Right lobe of liver (tissue), 6 donors: ENCODE measurements around the gene ST7. TPM values are rescaled to one million over a fixed set of nuclear protein-coding genes. Genes with fewer than 3 reads are reported as not detected.

Source experiments
- ATAC-seq, 4 donors: fragments of 200-7000 bp; cut with Tn5 transposase; one replicate each; pipeline ENCODE4 v1.9.1; 2020; ENCODE audit warnings: mild to moderate bottlenecking in 4 of 4, moderate library complexity in 4 of 4
- DNase-seq, 3 donors: peaks; one replicate each; pipeline ENCODE4 v3.0.0-alpha.2; 2020
- H3K27ac ChIP-seq, 3 donors: fragments of 200-600 bp; one replicate each; pipeline ENCODE4 v1.8.0; 2022
- H3K27me3 ChIP-seq, 2 donors: fragments of 200-600 bp; one replicate each; pipeline ENCODE4 v1.8.0; 2022
- H3K36me3 ChIP-seq, 4 donors: fragments of 200-600 bp; sonication (generic) in 1 of 4; one replicate each; pipeline versions ENCODE4 v1.5.1 to v1.8.0; 2017 to 2022; ENCODE audit warnings: control low read depth in 1 of 4
- H3K4me1 ChIP-seq, 4 donors: fragments of 200-600 bp; sonication (generic) in 1 of 4; one replicate each; pipeline versions ENCODE4 v1.5.1 to v1.8.0; 2017 to 2022; ENCODE audit warnings: control low read depth in 1 of 4
- H3K4me3 ChIP-seq, 3 donors: fragments of 200-600 bp; one replicate each; pipeline ENCODE4 v1.8.0; 2022
- H3K9me3 ChIP-seq, 4 donors: fragments of 200-600 bp; sonication (generic) in 1 of 4; one replicate each; pipeline versions ENCODE4 v1.5.1 to v1.8.0; 2017 to 2022; ENCODE audit warnings: control low read depth in 1 of 4
- POLR2A ChIP-seq: fragments of 450-650 bp; IDR thresholded peaks from one replicate; pipeline ENCODE4 v1.6.1; 2017; ENCODE audit warnings: antibody characterized with exemption, mild to moderate bottlenecking
- WGBS: methylation state at CpG from one replicate; pipeline ENCODE4 v1.1.6; 2018; ENCODE audit warnings: low coverage, low lambda C conversion rate; ENCODE audit not compliant: insufficient coverage; ENCODE audit errors: missing lambda C conversion rate; 5-methylcytosine and 5-hydroxymethylcytosine counted together
- intact Hi-C, 2 donors: fragments of 100-400 bp; cut with DNase I; formaldehyde crosslinking; loops; one replicate each; pipeline versions ENCODE4 v1.11.2 to v1.14.1; 2022
- total RNA-seq, 6 experiments: library from RNA; depleted of rRNA in 2 of 6; stranded (reverse); fragments of >200 nt in 2 of 6; fragmentation: NEBNext Ultra II Directional in 3 of 6; extraction: Animal tissue kit (Norgen Biotek cat#: 25700) in 3 of 6; gene quantifications; one replicate each; pipeline versions ENCODE4 v1.1.0 to v1.2.4, GENCODE V29; 2016 to 2023
- TF ChIP-seq, protein P1 (sequence below), 4 donors: fragments of 200-600 bp in 3 of 4; fragments of 450-650 bp in 1 of 4; IDR thresholded peaks; one replicate each; pipeline versions ENCODE4 v1.5.1 to v1.8.0; 2016 to 2022; ENCODE audit warnings: antibody characterized with exemption in 4 of 4, mild to moderate bottlenecking in 2 of 4
- donor health status: DM: no; HTN: yes; CAD: no.
- donor health status: DM: no; HTN: no; CAD: no.
- donor health status: DM: no; HTN: no; CAD: no.
- donor health status: DM: no; HTN: yes; CAD: no.
- donor health status: DM: no; HTN: yes; CAD: no.

The ST7 gene
- total RNA-seq, 6 experiments from 2014 or later: 17.4 to 29.9 (median 22.4) TPM

DNA sequence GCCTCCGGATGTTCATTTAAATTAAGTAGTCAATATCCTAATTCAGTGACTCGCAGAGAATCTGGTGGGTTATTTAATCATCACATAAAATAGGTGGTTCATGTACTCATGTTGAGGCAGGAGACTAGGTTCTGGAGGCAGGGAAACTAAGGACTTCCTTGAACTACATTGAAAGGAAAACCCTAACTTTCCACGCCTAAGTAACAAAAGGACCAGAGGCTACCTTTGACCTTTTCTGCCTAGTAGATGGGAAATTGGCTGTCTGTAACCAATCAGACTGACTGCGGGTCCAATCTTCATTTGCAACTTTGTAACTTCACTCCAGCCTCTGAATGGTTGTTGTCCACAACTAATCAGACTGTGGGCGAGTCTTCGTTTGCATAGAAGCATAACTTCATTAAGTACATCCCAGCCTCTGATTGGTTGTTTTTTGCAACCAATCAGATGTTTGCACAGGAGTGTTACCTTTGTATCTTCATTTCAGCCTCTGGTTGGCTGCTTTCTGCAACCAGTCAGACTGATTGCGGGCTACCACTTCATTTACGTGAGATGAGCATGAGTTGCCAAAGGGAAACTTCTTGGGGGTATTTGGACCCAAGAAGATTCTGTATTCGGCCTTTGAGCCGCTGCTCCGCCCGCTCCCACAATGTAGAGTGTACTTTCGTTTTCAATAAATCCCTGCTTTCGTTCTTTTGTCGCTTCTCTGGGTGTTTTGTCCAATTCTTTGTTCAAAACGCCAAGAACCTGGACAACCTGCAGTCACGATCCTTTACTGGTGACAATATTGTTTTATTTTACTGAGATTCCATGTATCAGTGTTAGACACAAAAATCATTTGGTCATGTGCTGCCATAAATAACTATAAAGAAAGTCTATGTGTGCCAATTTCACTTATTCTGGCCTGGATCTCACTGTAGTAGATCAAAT, 1.7 kb upstream of the ST7 start:
- no peaks in the 10 kb centered on the region for H3K9me3 ChIP-seq
- WGBS: 98% methylated on average over 17 of the region's 17 CpGs
- intact Hi-C loops: no loop called here
- peaks cover 0 to 27% (median 2%) of the 10 kb centered on the region in 4 donors for H3K4me1 ChIP-seq
- no peak overlapping the region for H3K27ac ChIP-seq
- no peaks in the 10 kb centered on the region for H3K36me3 ChIP-seq
- H3K27me3 ChIP-seq: no peaks in the 10 kb centered on the region
- DNase-seq (no peak), ATAC-seq (no peak)
- no peak overlapping the region for H3K4me3 ChIP-seq
- no peak for TF ChIP-seq POLR2A
- TF ChIP-seq, protein P1, sequence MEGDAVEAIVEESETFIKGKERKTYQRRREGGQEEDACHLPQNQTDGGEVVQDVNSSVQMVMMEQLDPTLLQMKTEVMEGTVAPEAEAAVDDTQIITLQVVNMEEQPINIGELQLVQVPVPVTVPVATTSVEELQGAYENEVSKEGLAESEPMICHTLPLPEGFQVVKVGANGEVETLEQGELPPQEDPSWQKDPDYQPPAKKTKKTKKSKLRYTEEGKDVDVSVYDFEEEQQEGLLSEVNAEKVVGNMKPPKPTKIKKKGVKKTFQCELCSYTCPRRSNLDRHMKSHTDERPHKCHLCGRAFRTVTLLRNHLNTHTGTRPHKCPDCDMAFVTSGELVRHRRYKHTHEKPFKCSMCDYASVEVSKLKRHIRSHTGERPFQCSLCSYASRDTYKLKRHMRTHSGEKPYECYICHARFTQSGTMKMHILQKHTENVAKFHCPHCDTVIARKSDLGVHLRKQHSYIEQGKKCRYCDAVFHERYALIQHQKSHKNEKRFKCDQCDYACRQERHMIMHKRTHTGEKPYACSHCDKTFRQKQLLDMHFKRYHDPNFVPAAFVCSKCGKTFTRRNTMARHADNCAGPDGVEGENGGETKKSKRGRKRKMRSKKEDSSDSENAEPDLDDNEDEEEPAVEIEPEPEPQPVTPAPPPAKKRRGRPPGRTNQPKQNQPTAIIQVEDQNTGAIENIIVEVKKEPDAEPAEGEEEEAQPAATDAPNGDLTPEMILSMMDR (IDR thresholded peaks at IDR 0.05): no peak

DNA sequence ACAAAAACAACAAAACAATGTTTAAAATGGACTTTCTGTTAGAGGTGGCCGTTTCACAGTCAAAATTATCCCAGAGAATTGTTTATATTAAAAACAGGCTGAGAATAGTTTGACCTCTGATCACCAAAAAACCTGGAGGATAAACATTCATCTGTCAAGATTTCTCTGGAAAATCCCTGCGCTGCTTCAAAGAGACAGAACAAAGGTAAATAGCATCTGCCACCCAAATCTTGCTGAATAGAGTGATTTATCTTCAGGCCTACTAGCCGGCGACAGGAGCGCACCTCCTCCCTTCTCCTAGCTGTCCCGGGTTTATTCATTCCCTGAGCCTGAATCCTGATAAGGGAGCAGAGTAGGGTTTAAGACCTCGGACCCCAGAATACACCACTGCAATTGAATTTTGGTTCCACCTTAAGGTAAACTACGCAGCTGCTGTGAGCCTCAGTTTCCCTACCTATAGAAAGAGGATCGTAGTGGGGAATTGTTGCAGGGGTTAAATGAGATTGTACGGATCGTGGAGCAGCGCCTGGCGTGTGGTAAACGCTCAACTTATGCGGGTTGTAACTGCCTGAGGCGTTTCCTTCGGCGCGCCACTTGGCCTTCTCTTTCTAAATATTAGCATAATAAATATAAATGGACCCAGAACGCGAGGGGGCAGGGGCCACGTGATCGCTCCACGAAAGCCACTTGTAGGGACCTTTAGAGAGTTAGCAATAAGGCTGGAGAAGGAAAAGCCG, 498 bp upstream of the ST7 start:
- peak; percentile 18 to 66 (median 28) for ATAC-seq
- WGBS: 5% methylated on average over 22 of the region's 25 CpGs

DNA sequence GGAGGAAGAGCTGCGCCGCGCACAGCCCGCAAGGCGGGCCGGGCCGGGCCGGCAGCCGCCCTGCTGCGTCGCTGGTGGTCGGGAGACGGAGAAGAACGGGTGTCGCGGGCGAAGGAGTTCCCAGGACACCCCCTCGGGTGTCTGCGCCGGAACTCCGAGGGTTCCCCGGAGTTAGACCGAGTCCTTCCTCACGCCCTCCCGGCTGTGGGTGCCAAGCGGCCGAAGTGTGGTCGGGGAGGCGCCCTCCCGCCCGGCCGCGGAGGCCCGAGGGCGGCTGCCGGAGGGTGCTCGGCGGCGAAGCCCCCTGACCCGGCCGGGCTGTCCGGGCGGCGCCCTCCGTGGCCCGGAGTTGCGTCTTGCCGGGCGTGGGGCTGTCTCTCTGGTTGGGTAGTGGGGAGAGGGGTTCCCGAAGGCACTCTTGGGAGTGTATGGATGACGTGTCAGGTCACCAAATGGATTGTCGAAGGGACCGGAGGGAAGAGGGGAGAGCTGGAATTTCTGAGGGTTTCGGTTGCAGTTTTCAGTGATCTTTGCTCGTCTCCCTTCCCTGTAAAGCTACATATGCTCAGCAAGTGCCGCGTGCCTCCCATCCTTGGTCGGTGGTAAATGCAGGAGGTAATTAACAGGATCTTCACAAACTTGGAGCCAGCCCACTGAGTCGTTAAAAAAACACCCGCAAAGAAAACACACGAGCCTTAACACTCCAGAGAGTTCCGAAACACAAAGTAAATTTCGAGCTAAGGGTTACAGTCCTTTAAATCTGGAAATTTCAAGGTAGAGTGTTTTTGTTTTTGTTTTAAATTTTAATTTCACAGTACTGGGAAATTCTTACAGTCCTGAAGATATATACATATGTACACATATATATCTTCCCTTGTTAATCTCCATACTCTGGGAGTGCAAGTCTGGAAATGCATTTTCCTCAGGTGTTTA, 871 bp downstream of the ST7 start:
- intact Hi-C loops: no loop called here
- no peaks in the 10 kb centered on the region for H3K36me3 ChIP-seq
- peaks cover 0 to 33% (median 5%) of the 10 kb centered on the region in 4 donors for H3K4me1 ChIP-seq
- WGBS: 1% methylated on average over 18 of the region's 63 CpGs
- H3K9me3 ChIP-seq: no peaks in the 10 kb centered on the region
- peak overlapping the region; percentile 71 to 83 (median 76) for H3K4me3 ChIP-seq
- ATAC-seq (peak; percentile 57 to 66 (median 62)), DNase-seq (peak in 2 of 3 donors; percentile 51 to 65)
- H3K27me3 ChIP-seq: no peaks in the 10 kb centered on the region
- peak overlapping the region; percentile 98 for H3K27ac ChIP-seq
- TF ChIP-seq, protein P1 (IDR thresholded peaks at IDR 0.05): no peak
- peak; percentile 79 for TF ChIP-seq POLR2A

More for the DNA sequence above, 498 bp upstream of the ST7 start:
- Histone ChIP-seq H3K27me3 (no peaks in the 10 kb centered on the region), H3K4me3 (peak overlapping the region; percentile 71 to 83 (median 76)), H3K27ac (peak overlapping the region; percentile 98), H3K9me3 (no peaks in the 10 kb centered on the region), H3K4me1 (peaks cover 0 to 33% (median 5%) of the 10 kb centered on the region in 4 donors), H3K36me3 (no peaks in the 10 kb centered on the region)
- intact Hi-C loops: no loop called here
- peak; percentile 70 to 84 (median 83) for DNase-seq
- no peak for TF ChIP-seq POLR2A
- TF ChIP-seq, protein P1 (IDR thresholded peaks at IDR 0.05): no peak

DNA sequence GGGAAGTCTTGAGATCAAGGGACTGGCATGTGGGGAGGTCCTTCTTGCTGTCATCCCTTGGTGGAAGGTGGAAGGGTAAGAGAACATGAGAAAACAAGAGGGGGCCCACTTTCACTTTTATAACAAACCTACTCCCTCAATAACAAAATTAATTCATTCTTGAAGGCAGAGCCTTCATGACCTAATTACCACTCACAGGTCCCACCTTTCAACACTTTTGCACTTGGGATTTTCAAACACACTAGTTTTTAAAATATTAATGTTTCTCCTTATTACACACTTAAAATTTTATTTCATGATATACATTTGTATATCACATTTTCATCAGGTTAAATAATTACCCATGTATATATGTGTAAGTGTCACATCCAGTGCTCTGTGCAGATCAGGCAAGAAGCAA, 2.0 kb downstream of the ST7 start:
- intact Hi-C loops: no loop called here
- Histone ChIP-seq H3K27me3 (no peaks in the 10 kb centered on the region), H3K9me3 (no peaks in the 10 kb centered on the region), H3K4me1 (peaks cover 0 to 33% (median 5%) of the 10 kb centered on the region in 4 donors), H3K27ac (peak overlapping the region in 1 of 3 donors; percentile 5), H3K36me3 (no peaks in the 10 kb centered on the region), H3K4me3 (no peak overlapping the region)
- TF ChIP-seq POLR2A: no peak
- TF ChIP-seq, protein P1 (IDR thresholded peaks at IDR 0.05): no peak
- no peak for ATAC-seq
- DNase-seq: no peak
